Neural progenitor cell (in vitro differentiated cells): ENCODE data around the gene EGFR. TPM values are rescaled to one million over a fixed set of nuclear protein-coding genes. Genes with fewer than 3 reads are reported as not detected.

Source experiments
- DNase-seq: peaks from one replicate; pipeline ENCODE4 v3.0.0-alpha.2; 2016; ENCODE audit warnings: low spot score
- H2AFZ ChIP-seq: fragments of 200-600 bp; sonication (generic); replicated peaks from 2 replicates; pipeline ENCODE4 v1.6.1; 2016; ENCODE audit warnings: antibody characterized with exemption
- H3F3A ChIP-seq: fragments of 200-600 bp; sonication (generic); 2 replicates; pipeline ENCODE4 v1.6.1; 2016; ENCODE audit warnings: antibody characterized with exemption, low read depth
- H3K27ac ChIP-seq: fragments of 200-600 bp; sonication (generic); 2 replicates; pipeline ENCODE4 v1.5.1; 2016; ENCODE audit warnings: mild to moderate bottlenecking
- H3K27me3 ChIP-seq: fragments of 200-600 bp; sonication (generic); 2 replicates; pipeline ENCODE4 v1.6.1; 2016; ENCODE audit warnings: mild to moderate bottlenecking, moderate library complexity
- H3K36me3 ChIP-seq: fragments of 200-600 bp; sonication (generic); 2 replicates; pipeline ENCODE4 v1.5.1; 2016
- H3K4me1 ChIP-seq: fragments of 200-600 bp; sonication (generic); 2 replicates; pipeline ENCODE4 v1.6.1; 2016; ENCODE audit warnings: mixed run types
- H3K4me2 ChIP-seq: fragments of 200-600 bp; sonication (generic); 2 replicates; pipeline ENCODE4 v1.6.1; 2016
- H3K4me3 ChIP-seq: fragments of 200-600 bp; sonication (generic); 2 replicates; pipeline ENCODE4 v1.5.1; 2016
- H3K79me2 ChIP-seq: fragments of 200-600 bp; sonication (generic); 2 replicates; pipeline ENCODE4 v1.6.1; 2016; ENCODE audit warnings: low read depth
- H3K9ac ChIP-seq: fragments of 200-600 bp; sonication (generic); 2 replicates; pipeline ENCODE4 v1.6.1; 2016
- H3K9me3 ChIP-seq: fragments of 200-600 bp; sonication (generic); 2 replicates; pipeline ENCODE4 v1.5.1; 2016; ENCODE audit warnings: low read depth
- H4K20me1 ChIP-seq: fragments of 200-600 bp; sonication (generic); 2 replicates; pipeline ENCODE4 v1.6.1; 2016; ENCODE audit warnings: low read depth
- H3K27ac Mint-ChIP-seq: 3 replicates; pipeline ENCODE4 v1.8.0; 2021; ENCODE audit warnings: mixed read lengths
- H3K27me3 Mint-ChIP-seq: 2 replicates; pipeline ENCODE4 v1.8.0; 2022; ENCODE audit warnings: low read depth, mild to moderate bottlenecking, inconsistent platforms, moderate library complexity, mixed read lengths; ENCODE audit not compliant: insufficient read depth
- H3K36me3 Mint-ChIP-seq: 3 replicates; pipeline ENCODE4 v1.8.0; 2021; ENCODE audit warnings: mixed read lengths
- H3K4me1 Mint-ChIP-seq: 3 replicates; pipeline ENCODE4 v1.8.0; 2021; ENCODE audit warnings: mixed read lengths
- H3K4me3 Mint-ChIP-seq: 3 replicates; pipeline ENCODE4 v1.8.0; 2021; ENCODE audit warnings: mild to moderate bottlenecking, moderate library complexity, mixed read lengths
- H3K9me3 Mint-ChIP-seq: 3 replicates; pipeline ENCODE4 v1.8.0; 2020; ENCODE audit warnings: mixed read lengths
- EZH2 ChIP-seq: fragments of 200-600 bp; sonication (generic); IDR thresholded peaks from 2 replicates; pipeline ENCODE4 v1.6.1; 2017; ENCODE audit warnings: antibody characterized with exemption, mild to moderate bottlenecking, moderate library complexity
- EZH2phosphoT487 ChIP-seq: fragments of 200-600 bp; sonication (generic); IDR thresholded peaks from 2 replicates; pipeline ENCODE4 v1.6.1; 2017; ENCODE audit warnings: antibody characterized with exemption
- total RNA-seq: library from RNA; depleted of rRNA; stranded (reverse); fragments of >200 nt; gene quantifications from 2 replicates; pipeline ENCODE4 v1.2.3, GENCODE V29; 2015; ENCODE audit warnings: low replicate concordance
- TF ChIP-seq, protein P1 (sequence below): fragments of 200-600 bp; sonication (generic); IDR thresholded peaks from 2 replicates; pipeline ENCODE4 v1.5.1; 2017; ENCODE audit warnings: antibody characterized with exemption, mild to moderate bottlenecking

Gene EGFR
- total RNA-seq, 1 donor from 2014 or later = 4.6 TPM

DNA sequence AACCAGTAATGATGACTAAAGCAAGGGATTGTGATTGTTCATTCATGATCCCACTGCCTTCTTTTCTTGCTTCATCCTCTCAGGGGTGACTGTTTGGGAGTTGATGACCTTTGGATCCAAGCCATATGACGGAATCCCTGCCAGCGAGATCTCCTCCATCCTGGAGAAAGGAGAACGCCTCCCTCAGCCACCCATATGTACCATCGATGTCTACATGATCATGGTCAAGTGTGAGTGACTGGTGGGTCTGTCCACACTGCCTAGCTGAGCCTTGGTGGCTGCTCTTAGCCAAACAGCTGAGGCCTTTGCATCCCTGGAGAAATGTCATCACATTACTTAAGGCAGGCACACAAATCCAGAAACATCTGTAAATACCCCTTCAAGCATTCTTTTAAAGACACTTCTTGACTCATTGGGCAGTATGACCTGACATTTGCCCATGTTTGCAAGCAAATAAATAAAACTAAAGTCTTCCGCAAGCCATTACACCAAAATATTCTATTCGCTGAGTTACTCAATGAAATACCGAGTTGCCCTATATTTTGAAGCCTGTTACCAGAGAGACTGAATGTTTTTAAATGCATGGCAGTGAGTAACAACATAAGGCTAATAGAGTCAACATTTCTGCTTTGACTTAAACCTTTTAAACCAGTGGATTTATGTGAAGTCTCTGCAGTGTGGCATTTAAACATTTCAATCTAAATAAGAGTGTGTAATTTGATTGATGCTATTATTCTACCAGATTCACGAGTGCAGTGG is 180.0 kb downstream of the EGFR start:
- Mint-ChIP-seq H3K36me3 (peaks cover 7% of the 10 kb centered on the region), H3K4me3 (no peak overlapping the region), H3K4me1 (peaks cover 2% of the 10 kb centered on the region), H3K9me3 (no peaks in the 10 kb centered on the region), H3K27me3 (peaks cover 6% of the 10 kb centered on the region), H3K27ac (no peak overlapping the region)
- no peaks in the 10 kb centered on the region for H3K36me3 ChIP-seq
- H3K9me3 ChIP-seq = no peaks in the 10 kb centered on the region
- no peaks in the 10 kb centered on the region for H3K79me2 ChIP-seq
- H3K27me3 ChIP-seq = no peaks in the 10 kb centered on the region
- H3F3A ChIP-seq = peaks cover 8% of the 10 kb centered on the region
- no peak overlapping the region for H2AFZ ChIP-seq
- H4K20me1 ChIP-seq = no peaks in the 10 kb centered on the region
- H3K4me3 ChIP-seq = no peak overlapping the region
- no peak overlapping the region for H3K9ac ChIP-seq
- TF ChIP-seq, protein P1, sequence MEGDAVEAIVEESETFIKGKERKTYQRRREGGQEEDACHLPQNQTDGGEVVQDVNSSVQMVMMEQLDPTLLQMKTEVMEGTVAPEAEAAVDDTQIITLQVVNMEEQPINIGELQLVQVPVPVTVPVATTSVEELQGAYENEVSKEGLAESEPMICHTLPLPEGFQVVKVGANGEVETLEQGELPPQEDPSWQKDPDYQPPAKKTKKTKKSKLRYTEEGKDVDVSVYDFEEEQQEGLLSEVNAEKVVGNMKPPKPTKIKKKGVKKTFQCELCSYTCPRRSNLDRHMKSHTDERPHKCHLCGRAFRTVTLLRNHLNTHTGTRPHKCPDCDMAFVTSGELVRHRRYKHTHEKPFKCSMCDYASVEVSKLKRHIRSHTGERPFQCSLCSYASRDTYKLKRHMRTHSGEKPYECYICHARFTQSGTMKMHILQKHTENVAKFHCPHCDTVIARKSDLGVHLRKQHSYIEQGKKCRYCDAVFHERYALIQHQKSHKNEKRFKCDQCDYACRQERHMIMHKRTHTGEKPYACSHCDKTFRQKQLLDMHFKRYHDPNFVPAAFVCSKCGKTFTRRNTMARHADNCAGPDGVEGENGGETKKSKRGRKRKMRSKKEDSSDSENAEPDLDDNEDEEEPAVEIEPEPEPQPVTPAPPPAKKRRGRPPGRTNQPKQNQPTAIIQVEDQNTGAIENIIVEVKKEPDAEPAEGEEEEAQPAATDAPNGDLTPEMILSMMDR = no peak
- TF ChIP-seq EZH2phosphoT487 (no peak), EZH2 (no peak)
- no peak overlapping the region for H3K4me2 ChIP-seq
- H3K27ac ChIP-seq = no peak overlapping the region
- no peak for DNase-seq
- no peaks in the 10 kb centered on the region for H3K4me1 ChIP-seq

DNA sequence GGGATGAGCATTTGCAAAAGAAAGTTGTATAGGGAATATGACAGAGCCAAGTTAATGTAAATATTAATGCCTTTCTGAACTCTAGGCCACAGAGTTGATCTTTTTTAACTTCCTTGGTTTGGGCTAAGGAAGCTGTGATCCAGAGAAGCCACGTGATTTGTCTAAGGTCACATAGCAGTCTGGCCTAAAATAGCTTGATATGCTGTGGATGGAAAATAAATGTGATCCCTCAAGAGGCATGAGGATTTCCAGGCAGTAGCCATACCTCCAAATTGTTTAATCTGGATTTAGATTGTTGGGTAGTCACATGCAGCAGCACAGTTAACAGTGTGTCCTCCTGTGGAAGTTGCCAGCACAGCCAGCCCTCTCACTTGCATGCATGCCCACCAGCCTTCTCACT is 180.6 kb downstream of the EGFR start:
- no peak for DNase-seq
- no peaks in the 10 kb centered on the region for H3K27me3 ChIP-seq
- no peak overlapping the region for H3K4me3 ChIP-seq
- no peak overlapping the region for H3K9ac ChIP-seq
- TF ChIP-seq EZH2phosphoT487 (no peak), EZH2 (no peak)
- TF ChIP-seq, protein P1 = no peak
- H3K4me2 ChIP-seq = no peak overlapping the region
- no peaks in the 10 kb centered on the region for H3K79me2 ChIP-seq
- no peak overlapping the region for H2AFZ ChIP-seq
- no peaks in the 10 kb centered on the region for H3K4me1 ChIP-seq
- H3K27me3 Mint-ChIP-seq = peaks cover 6% of the 10 kb centered on the region
- no peaks in the 10 kb centered on the region for H4K20me1 ChIP-seq
- H3K4me1 Mint-ChIP-seq = peaks cover 1% of the 10 kb centered on the region
- no peak overlapping the region for H3K27ac Mint-ChIP-seq
- peaks cover 6% of the 10 kb centered on the region for H3K36me3 Mint-ChIP-seq
- H3K9me3 Mint-ChIP-seq = no peaks in the 10 kb centered on the region
- H3K9me3 ChIP-seq = no peaks in the 10 kb centered on the region
- no peaks in the 10 kb centered on the region for H3K36me3 ChIP-seq
- peaks cover 14% of the 10 kb centered on the region for H3F3A ChIP-seq
- H3K4me3 Mint-ChIP-seq = no peak overlapping the region
- H3K27ac ChIP-seq = no peak overlapping the region

DNA sequence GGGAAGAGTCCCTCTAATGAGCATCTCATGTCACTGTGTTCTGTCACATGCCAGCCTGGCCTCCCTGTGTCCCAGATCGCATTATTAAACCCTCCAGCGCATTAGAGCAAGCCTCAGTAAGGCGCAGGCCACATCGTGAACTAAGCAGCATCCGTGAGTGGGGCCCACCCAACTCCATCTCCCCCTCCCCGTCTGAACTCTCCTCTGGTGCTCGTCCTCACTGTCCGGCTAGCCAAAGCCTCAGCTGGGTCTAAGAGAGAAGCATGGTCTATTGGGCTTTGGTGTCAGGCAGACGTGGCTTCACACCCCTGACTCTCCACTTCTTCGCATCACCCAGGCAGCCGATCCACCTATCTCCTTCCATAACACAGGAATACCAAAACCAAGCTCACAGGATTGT is 181.6 kb downstream of the EGFR start:
- Histone ChIP-seq H3K27ac (no peak overlapping the region), H3K4me3 (no peak overlapping the region), H3F3A (peaks cover 16% of the 10 kb centered on the region), H3K4me1 (no peaks in the 10 kb centered on the region), H2AFZ (no peak overlapping the region), H3K9me3 (no peaks in the 10 kb centered on the region), H3K4me2 (no peak overlapping the region), H3K36me3 (no peaks in the 10 kb centered on the region), H4K20me1 (no peaks in the 10 kb centered on the region), H3K9ac (no peak overlapping the region), H3K79me2 (no peaks in the 10 kb centered on the region), H3K27me3 (no peaks in the 10 kb centered on the region)
- Mint-ChIP-seq H3K27me3 (peaks cover 6% of the 10 kb centered on the region), H3K9me3 (no peaks in the 10 kb centered on the region), H3K4me3 (no peak overlapping the region), H3K27ac (no peak overlapping the region), H3K4me1 (no peaks in the 10 kb centered on the region), H3K36me3 (peaks cover 4% of the 10 kb centered on the region)
- TF ChIP-seq EZH2phosphoT487 (no peak), EZH2 (no peak)
- TF ChIP-seq, protein P1 = no peak
- DNase-seq = no peak
